Gastrocnemius medialis (tissue), 4 donors: ENCODE data around the gene CCBE1. TPM values are rescaled to one million over a fixed set of nuclear protein-coding genes. Genes with fewer than 3 reads are reported as not detected.

Experiments
- ATAC-seq, 2 donors: fragments of 150-250 bp; one replicate each; pipeline ENCODE4 v1.9.1; 2016
- DNase-seq, 2 donors: peaks; one replicate each; pipeline ENCODE4 v3.0.0-alpha.2; 2019
- H3K27ac ChIP-seq, 4 donors: fragments of 200-600 bp; sonication (generic); 1 replicate in 1 of 4; 2 replicates in 3 of 4; pipeline ENCODE4 v1.5.1; 2016 to 2018; ENCODE audit warnings: mild to moderate bottlenecking in 2 of 4, moderate library complexity in 1 of 4
- H3K27me3 ChIP-seq, 3 donors: fragments of 200-600 bp; sonication (generic) in 2 of 3; 1 replicate in 1 of 3; 2 replicates in 2 of 3; pipeline versions ENCODE4 v1.5.1 to v1.6.0; 2016 to 2019; ENCODE audit warnings: mild to moderate bottlenecking in 1 of 3, moderate library complexity in 1 of 3
- H3K36me3 ChIP-seq, 2 donors: fragments of 200-600 bp; sonication (generic) in 1 of 2; one replicate each; pipeline ENCODE4 v1.5.1; 2017 to 2018
- H3K4me1 ChIP-seq, 2 donors: fragments of 200-600 bp; sonication (generic) in 1 of 2; one replicate each; pipeline ENCODE4 v1.5.1; 2016 to 2017; ENCODE audit warnings: mild to moderate bottlenecking in 2 of 2
- H3K4me3 ChIP-seq, 4 donors: fragments of 200-600 bp; sonication (generic) in 3 of 4; 1 replicate in 1 of 4; 2 replicates in 3 of 4; pipeline ENCODE4 v1.5.1; 2016 to 2019; ENCODE audit warnings: mild to moderate bottlenecking in 2 of 4
- H3K9me3 ChIP-seq, 3 donors: fragments of 200-600 bp; sonication (generic) in 2 of 3; 1 replicate in 1 of 3; 2 replicates in 2 of 3; pipeline ENCODE4 v1.5.1; 2016 to 2019
- CTCF ChIP-seq, 5 experiments: fragments of 450-650 bp in 3 of 5; fragments of 200-600 bp in 2 of 5; sonication (generic) in 2 of 5; IDR thresholded peaks in 4 of 5; conservative IDR thresholded peaks in 1 of 5; 1 replicate in 4 of 5; 2 replicates in 1 of 5; pipeline ENCODE4 v1.5.1; 2016 to 2019; ENCODE audit warnings: antibody characterized with exemption in 5 of 5, mild to moderate bottlenecking in 3 of 5, moderate library complexity in 3 of 5
- POLR2A ChIP-seq, 2 donors: fragments of 450-650 bp; IDR thresholded peaks; one replicate each; pipeline ENCODE4 v1.6.1; 2017; ENCODE audit warnings: antibody characterized with exemption in 2 of 2, mild to moderate bottlenecking in 2 of 2, moderate library complexity in 2 of 2
- in situ Hi-C, 4 donors: fragments of 200-750 bp; cut with MboI; loops; one replicate each; pipeline versions ENCODE4 v1.15.0 to v1.8.0; 2017; ENCODE audit warnings: low sequenced_read_pairs in 4 of 4
- intact Hi-C: fragments of 100-400 bp; cut with DNase I; formaldehyde crosslinking; loops from one replicate; pipeline ENCODE4 v1.15.1; 2023; ENCODE audit warnings: low total_unique reads
- total RNA-seq, 4 donors: library from RNA; depleted of rRNA; stranded (reverse); fragments of >200 nt; gene quantifications; one replicate each; pipeline versions ENCODE4 v1.1.0 to v1.2.3, GENCODE V29; 2016

Gene CCBE1
- total RNA-seq, 4 donors from 2014 or later = 0.44 to 2.7 (median 1.3) TPM

GRCh38 chr18:59699061-59699460 is 1.8 kb upstream of the CCBE1 start:
- TF ChIP-seq CTCF (IDR thresholded peaks at IDR 0.05 in 4 of 5, conservative IDR thresholded peaks at IDR 0.05 in 1 of 5) (no peak), POLR2A (IDR thresholded peaks at IDR 0.05) (no peak)
- Histone ChIP-seq H3K27me3 (peaks cover 28 to 35% (median 30%) of the 10 kb centered on the region in 3 donors), H3K4me1 (peaks cover 0 to 3% of the 10 kb centered on the region in 2 donors), H3K9me3 (no peaks in the 10 kb centered on the region), H3K27ac (no peak overlapping the region), H3K36me3 (no peaks in the 10 kb centered on the region), H3K4me3 (no peak overlapping the region)
- intact Hi-C loops = no loop called here
- no peak for ATAC-seq
- no peak for DNase-seq
- in situ Hi-C loops = loop anchor here in 1 of 4 donors (25.0 kb wide), 1 partner anchor 88 kb away; no protein-coding TSS in a partner anchor

GRCh38 chr18:59696311-59697235 is 650 bp downstream of the CCBE1 start:
- Histone ChIP-seq H3K36me3 (no peaks in the 10 kb centered on the region), H3K9me3 (no peaks in the 10 kb centered on the region), H3K4me1 (peaks cover 0 to 3% of the 10 kb centered on the region in 2 donors), H3K27ac (no peak overlapping the region), H3K4me3 (peak overlapping the region; percentile 33 to 47 (median 40)), H3K27me3 (peaks cover 28 to 35% (median 30%) of the 10 kb centered on the region in 3 donors)
- intact Hi-C loops (no loop called here), in situ Hi-C loops (loop anchor here in 1 of 4 donors (25.0 kb wide), 1 partner anchor 91 kb away; no protein-coding TSS in a partner anchor)
- peak in 1 of 2 donors; percentile 30 for ATAC-seq
- no peak for TF ChIP-seq CTCF (IDR thresholded peaks at IDR 0.05 in 4 of 5, conservative IDR thresholded peaks at IDR 0.05 in 1 of 5)
- TF ChIP-seq POLR2A (IDR thresholded peaks at IDR 0.05) = no peak
- no peak for DNase-seq

- intact Hi-C loops = no loop called here
- peaks cover 28 to 35% (median 30%) of the 10 kb centered on the region in 3 donors for H3K27me3 ChIP-seq
- DNase-seq = no peak
Measured at GRCh38 chr18:59695551-59695950, 1.7 kb downstream of the CCBE1 start.

GRCh38 chr18:59694824-59695223 is 2.4 kb downstream of the CCBE1 start:
- H3K27me3 ChIP-seq = peaks cover 28 to 35% (median 30%) of the 10 kb centered on the region in 3 donors
- H3K27ac ChIP-seq = no peak overlapping the region
- in situ Hi-C loops (loop anchor here in 1 of 4 donors (25.0 kb wide), 1 partner anchor 92 kb away; no protein-coding TSS in a partner anchor), intact Hi-C loops (no loop called here)
- ATAC-seq (no peak), DNase-seq (no peak)
- no peaks in the 10 kb centered on the region for H3K36me3 ChIP-seq
- no peaks in the 10 kb centered on the region for H3K9me3 ChIP-seq
- TF ChIP-seq POLR2A (IDR thresholded peaks at IDR 0.05) = no peak
- TF ChIP-seq CTCF (IDR thresholded peaks at IDR 0.05 in 4 of 5, conservative IDR thresholded peaks at IDR 0.05 in 1 of 5) = no peak
- H3K4me3 ChIP-seq = no peak overlapping the region
- H3K4me1 ChIP-seq = peaks cover 0 to 3% of the 10 kb centered on the region in 2 donors

More at GRCh38 chr18:59695551-59695950, 1.7 kb downstream of the CCBE1 start:
- no peak for ATAC-seq
- in situ Hi-C loops = loop anchor here in 1 of 4 donors (25.0 kb wide), 1 partner anchor 92 kb away; no protein-coding TSS in a partner anchor
- H3K27ac ChIP-seq = no peak overlapping the region
- no peaks in the 10 kb centered on the region for H3K9me3 ChIP-seq
- peaks cover 0 to 3% of the 10 kb centered on the region in 2 donors for H3K4me1 ChIP-seq
- no peak overlapping the region for H3K4me3 ChIP-seq
- H3K36me3 ChIP-seq = no peaks in the 10 kb centered on the region
- TF ChIP-seq POLR2A (IDR thresholded peaks at IDR 0.05) (no peak), CTCF (IDR thresholded peaks at IDR 0.05 in 4 of 5, conservative IDR thresholded peaks at IDR 0.05 in 1 of 5) (no peak)
